K562 (cell line): ENCODE data around the gene COMMD1. TPM values are rescaled to one million over a fixed set of nuclear protein-coding genes. Genes with fewer than 3 reads are reported as not detected.

Source experiments
- ATAC-seq: fragments of 200-7000 bp; cut with Tn5 transposase; 3 replicates; pipeline ENCODE4 v1.9.1; 2020; ENCODE audit warnings: moderate library complexity
- BruUV-seq: library from RNA; stranded (reverse); fragments of 400-500 nt; replicated peaks from 2 replicates; lab custom pipeline; 2021; lab: Mats Ljungman, UMichigan
- CTCF ChIA-PET: fragments of 300-600 bp; formaldehyde crosslinking; extraction: SDS; loops from one replicate; lab custom pipeline; 2021; ENCODE audit warnings: low intra/inter-chr PET ratio; lab: Yijun Ruan, JAX
- POLR2A ChIA-PET: fragments of 300-600, 350-650 bp; sonication (Branson Sonifier 250); formaldehyde crosslinking; extraction: SDS; loops from one replicate; lab custom pipeline; 2021; ENCODE audit warnings: antibody characterized with exemption, inconsistent platforms; lab: Yijun Ruan, JAX
- DNase-seq, 4 experiments: peaks; one replicate each; pipeline versions ENCODE4 v3.0.0 to v3.0.0-alpha.2; 2011 to 2018; ENCODE audit warnings: low spot score in 3 of 4, mixed read lengths in 3 of 4; ENCODE audit errors: extremely low read depth in 1 of 4
- FAIRE-seq: peaks from 2 replicates; lab custom pipeline; 2011; peaks lifted over from hg19 to GRCh38; lab: Jason Lieb, UNC
- H2AFZ ChIP-seq: 2 replicates; pipeline ENCODE4 v1.6.0; 2011; ENCODE audit warnings: low read depth, low read length, control low read depth, inconsistent platforms
- H3K27ac ChIP-seq: fragments of 200-600 bp; 3 replicates; pipeline ENCODE4 v1.8.0; 2011; ENCODE audit warnings: low read depth, mild to moderate bottlenecking, control low read depth, inconsistent platforms, low read length, moderate library complexity, mixed read lengths; ENCODE audit errors: extremely low read depth
- H3K27me3 ChIP-seq, 2 experiments: fragments of 300-600 bp in 1 of 2; 2 replicates in 1 of 2; 3 replicates in 1 of 2; pipeline versions ENCODE4 v1.6.0 to v1.8.0; 2011; ENCODE audit warnings: inconsistent platforms in 2 of 2, low read length in 2 of 2, mild to moderate bottlenecking in 1 of 2, mixed read lengths in 1 of 2, moderate library complexity in 1 of 2; ENCODE audit not compliant: control insufficient read depth in 2 of 2, insufficient read depth in 2 of 2
- H3K36me3 ChIP-seq: fragments of 300-600 bp; 3 replicates; pipeline ENCODE4 v1.8.0; 2011; ENCODE audit warnings: mild to moderate bottlenecking, low read length, inconsistent platforms; ENCODE audit not compliant: control insufficient read depth, insufficient read depth
- H3K4me1 ChIP-seq, 2 experiments: fragments of 200-600 bp in 1 of 2; replicated peaks in 1 of 2; 2 replicates in 1 of 2; 3 replicates in 1 of 2; pipeline versions ENCODE4 v1.5.1 to v1.8.0; 2011; ENCODE audit warnings: inconsistent platforms in 2 of 2, low read length in 2 of 2, mild to moderate bottlenecking in 1 of 2, mixed read lengths in 1 of 2, moderate library complexity in 1 of 2; ENCODE audit not compliant: control insufficient read depth in 2 of 2, insufficient read depth in 2 of 2
- H3K4me2 ChIP-seq: 2 replicates; pipeline ENCODE4 v1.6.1; 2011; ENCODE audit warnings: low read length, control low read depth, inconsistent platforms, mixed read lengths; ENCODE audit not compliant: insufficient read depth
- H3K4me3 ChIP-seq: fragments of 200-600 bp; sonication (generic), shearing (Covaris generic); 2 replicates; pipeline ENCODE4 v1.5.1; 2016; ENCODE audit warnings: control low read depth, inconsistent platforms
- H3K79me2 ChIP-seq: fragments of 200-600 bp; 3 replicates; pipeline ENCODE4 v1.8.0; 2011; ENCODE audit warnings: low read length, inconsistent platforms; ENCODE audit not compliant: control insufficient read depth, insufficient read depth
- H3K9ac ChIP-seq, 2 experiments: 2 replicates each; pipeline versions ENCODE4 v1.6.0 to v1.6.1; 2011; ENCODE audit warnings: low read depth in 2 of 2, low read length in 2 of 2, control low read depth in 1 of 2, inconsistent platforms in 1 of 2, mild to moderate bottlenecking in 1 of 2, mixed read lengths in 1 of 2; ENCODE audit not compliant: insufficient read depth in 1 of 2
- H3K9me1 ChIP-seq: one replicate; pipeline ENCODE4 v1.6.0; 2011; ENCODE audit warnings: inconsistent platforms, mild to moderate bottlenecking, low read length, moderate library complexity; ENCODE audit not compliant: control insufficient read depth, insufficient read depth
- H3K9me3 ChIP-seq: replicated peaks from 2 replicates; pipeline ENCODE4 v1.5.1; 2011; ENCODE audit warnings: low read depth, low read length, inconsistent platforms; ENCODE audit not compliant: control insufficient read depth, insufficient read depth
- H4K20me1 ChIP-seq: replicated peaks from 2 replicates; pipeline ENCODE4 v1.6.1; 2011; ENCODE audit warnings: low read length, inconsistent platforms, mixed read lengths; ENCODE audit not compliant: control insufficient read depth, insufficient read depth
- MAX ChIP-seq: sonication (generic); formaldehyde crosslinking; IDR thresholded peaks from 2 replicates; pipeline ENCODE4 v1.9.0; 2022; ENCODE audit warnings: mild to moderate bottlenecking, missing genetic modification reagents
- MEF2A ChIP-seq: IDR thresholded peaks from 2 replicates; pipeline ENCODE4 v1.6.1; 2011; ENCODE audit warnings: low read depth, mild to moderate bottlenecking, low read length, moderate library complexity; ENCODE audit not compliant: control insufficient read depth
- NR2C1 ChIP-seq, 2 experiments: fragments of 450-650 bp; IDR thresholded peaks; 2 replicates each; pipeline ENCODE4 v1.6.1; 2017; ENCODE audit warnings: mild to moderate bottlenecking in 2 of 2, antibody characterized with exemption in 1 of 2, inconsistent platforms in 1 of 2, missing compliant biosample characterization in 1 of 2, missing genetic modification characterization in 1 of 2
- SOX6 ChIP-seq: fragments of 450-650 bp; IDR thresholded peaks from 2 replicates; pipeline ENCODE4 v1.6.1; 2014; ENCODE audit warnings: mild to moderate bottlenecking
- WGBS: fragments of 100-300 bp; shearing (Covaris generic); methylation state at CpG from one replicate; pipeline ENCODE4 v1.1.6; 2016; ENCODE audit warnings: low coverage, mixed read lengths; ENCODE audit not compliant: insufficient coverage; ENCODE audit errors: missing lambda C conversion rate; 5-methylcytosine and 5-hydroxymethylcytosine counted together
- in situ Hi-C: fragments of 300-500 bp; cut with MboI; formaldehyde crosslinking; loops from 4 replicates; pipeline ENCODE4 v1.15.0; 2018; ENCODE audit warnings: inconsistent platforms, mixed read lengths
- intact Hi-C: fragments of 100-400 bp; cut with micrococcal nuclease; formaldehyde crosslinking; loops from 2 replicates; pipeline ENCODE4 v1.14.2; 2022
- polyA plus RNA-seq, 8 experiments: library from polyadenylated mRNA; depleted of rRNA in 4 of 8; stranded (reverse) in 5 of 8; unstranded in 3 of 8; fragments of >200 nt; fragmentation: Nextera tagmentation in 2 of 8; fragmentation: Illumina TruSeq in 1 of 8; extraction: Ambion mirVana in 2 of 8; extraction: Trizol in 1 of 8; gene quantifications; 2 replicates each; pipeline versions ENCODE4 v1.2.1 to v1.2.3, GENCODE V29; 2011 to 2014; ENCODE audit warnings: inconsistent platforms in 1 of 8, missing spikeins in 1 of 8
- total RNA-seq, 7 experiments: library from RNA; depleted of rRNA in 6 of 7; stranded (reverse); fragments of >200 nt in 6 of 7; fragmentation: Illumina TruSeq in 2 of 7; extraction: Trizol in 2 of 7; gene quantifications; 2 replicates each; pipeline versions ENCODE4 v1.2.1 to v1.2.3, GENCODE V29; 2011 to 2021; ENCODE audit warnings: low replicate concordance in 1 of 7
- TF ChIP-seq, protein P1 (sequence below), 2 experiments: fragments of 450-650 bp in 1 of 2; sonication (generic) in 1 of 2; formaldehyde crosslinking in 1 of 2; IDR thresholded peaks; 2 replicates each; pipeline versions ENCODE4 v1.7.1 to v1.9.0; 2016 to 2022; ENCODE audit warnings: inconsistent platforms in 1 of 2, mild to moderate bottlenecking in 1 of 2, missing genetic modification reagents in 1 of 2

Gene COMMD1
- total and polyA plus RNA-seq, 9 of the 15 experiments (the other 6 are each of a cell fraction or from before 2014, with no cell fraction given), result 14.4 to 77.0 (median 21.4) TPM

DNA sequence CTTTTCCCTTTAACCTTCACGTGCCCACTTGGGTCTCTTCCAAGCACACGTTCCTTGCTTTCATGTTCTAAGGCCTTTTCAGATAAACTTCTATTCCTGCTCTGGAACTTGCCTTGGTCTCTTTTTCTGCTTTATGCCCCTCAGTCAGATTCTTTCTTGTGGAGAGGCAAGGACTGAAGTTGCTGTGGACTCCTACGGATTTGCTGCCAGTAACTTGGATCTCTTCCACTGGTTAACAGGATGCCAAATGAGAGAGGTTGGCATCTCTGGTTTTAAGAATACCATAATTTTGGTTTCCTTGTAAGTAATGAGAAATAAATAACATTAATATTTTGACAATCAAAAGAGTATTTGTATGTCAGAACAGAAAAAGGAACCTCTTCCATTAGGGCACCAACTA is 33.0 kb downstream of the COMMD1 start:
- Histone ChIP-seq H3K79me2 (no peaks in the 10 kb centered on the region), H3K4me3 (no peak overlapping the region)
- intact Hi-C loops, result no loop called here
- ATAC-seq, result no peak
- no peak for TF ChIP-seq NR2C1 (IDR thresholded peaks at IDR 0.05)
- TF ChIP-seq NR2C1 (tag; IDR thresholded peaks at IDR 0.05), result peak; percentile 64; the same call in 1 of the 2 replicates
- TF ChIP-seq SOX6, result no peak
- TF ChIP-seq, all 486 proteins: peak for 1
- no TSS peak for BruUV-seq
- in situ Hi-C loops, result no loop called here
- Histone ChIP-seq H2AFZ (no peak overlapping the region), H3K4me1 (no peaks in the 10 kb centered on the region), H3K9me3 (no peaks in the 10 kb centered on the region), H3K27me3 (no peaks in the 10 kb centered on the region), H3K9me1 (no peaks in the 10 kb centered on the region), H3K4me2 (no peak overlapping the region), H3K27ac (no peak overlapping the region), H3K9ac (no peak overlapping the region), H4K20me1 (no peaks in the 10 kb centered on the region), H3K36me3 (no peaks in the 10 kb centered on the region)
- CTCF ChIA-PET, result no interaction called here
- POLR2A ChIA-PET, result no interaction called here
- FAIRE-seq, result no peak
- no peak for DNase-seq
- WGBS, result 40% methylated on average over 3 of the region's 3 CpGs

- Histone ChIP-seq H3K27me3 (no peaks in the 10 kb centered on the region), H3K4me1 (no peaks in the 10 kb centered on the region), H3K9me1 (no peaks in the 10 kb centered on the region), H3K27ac (no peak overlapping the region), H4K20me1 (no peaks in the 10 kb centered on the region), H3K4me3 (no peak overlapping the region), H3K79me2 (no peaks in the 10 kb centered on the region), H2AFZ (no peak overlapping the region), H3K9me3 (no peaks in the 10 kb centered on the region), H3K4me2 (no peak overlapping the region), H3K9ac (no peak overlapping the region), H3K36me3 (no peaks in the 10 kb centered on the region)
- no peak for FAIRE-seq
- in situ Hi-C loops, result no loop called here
- ChIA-PET CTCF (no interaction called here), POLR2A (interaction anchor here (0.7 kb wide), 1 partner anchor 10 kb away, joined by 3 read pairs; no protein-coding TSS in a partner anchor)
- BruUV-seq, result no TSS peak
- no peak for ATAC-seq
- WGBS, result 90% methylated on average over 1 of the region's 2 CpGs
- DNase-seq, result no peak
- intact Hi-C loops, result no loop called here
- TF ChIP-seq, protein P1, sequence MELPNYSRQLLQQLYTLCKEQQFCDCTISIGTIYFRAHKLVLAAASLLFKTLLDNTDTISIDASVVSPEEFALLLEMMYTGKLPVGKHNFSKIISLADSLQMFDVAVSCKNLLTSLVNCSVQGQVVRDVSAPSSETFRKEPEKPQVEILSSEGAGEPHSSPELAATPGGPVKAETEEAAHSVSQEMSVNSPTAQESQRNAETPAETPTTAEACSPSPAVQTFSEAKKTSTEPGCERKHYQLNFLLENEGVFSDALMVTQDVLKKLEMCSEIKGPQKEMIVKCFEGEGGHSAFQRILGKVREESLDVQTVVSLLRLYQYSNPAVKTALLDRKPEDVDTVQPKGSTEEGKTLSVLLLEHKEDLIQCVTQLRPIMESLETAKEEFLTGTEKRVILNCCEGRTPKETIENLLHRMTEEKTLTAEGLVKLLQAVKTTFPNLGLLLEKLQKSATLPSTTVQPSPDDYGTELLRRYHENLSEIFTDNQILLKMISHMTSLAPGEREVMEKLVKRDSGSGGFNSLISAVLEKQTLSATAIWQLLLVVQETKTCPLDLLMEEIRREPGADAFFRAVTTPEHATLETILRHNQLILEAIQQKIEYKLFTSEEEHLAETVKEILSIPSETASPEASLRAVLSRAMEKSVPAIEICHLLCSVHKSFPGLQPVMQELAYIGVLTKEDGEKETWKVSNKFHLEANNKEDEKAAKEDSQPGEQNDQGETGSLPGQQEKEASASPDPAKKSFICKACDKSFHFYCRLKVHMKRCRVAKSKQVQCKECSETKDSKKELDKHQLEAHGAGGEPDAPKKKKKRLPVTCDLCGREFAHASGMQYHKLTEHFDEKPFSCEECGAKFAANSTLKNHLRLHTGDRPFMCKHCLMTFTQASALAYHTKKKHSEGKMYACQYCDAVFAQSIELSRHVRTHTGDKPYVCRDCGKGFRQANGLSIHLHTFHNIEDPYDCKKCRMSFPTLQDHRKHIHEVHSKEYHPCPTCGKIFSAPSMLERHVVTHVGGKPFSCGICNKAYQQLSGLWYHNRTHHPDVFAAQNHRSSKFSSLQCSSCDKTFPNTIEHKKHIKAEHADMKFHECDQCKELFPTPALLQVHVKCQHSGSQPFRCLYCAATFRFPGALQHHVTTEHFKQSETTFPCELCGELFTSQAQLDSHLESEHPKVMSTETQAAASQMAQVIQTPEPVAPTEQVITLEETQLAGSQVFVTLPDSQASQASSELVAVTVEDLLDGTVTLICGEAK (IDR thresholded peaks at IDR 0.05), result no peak
- TF ChIP-seq, protein P1 (CRISPR knock-in tag; IDR thresholded peaks at IDR 0.05), result no peak
- TF ChIP-seq MAX (CRISPR knock-in tag) (no peak), MEF2A (no peak)
These were observed 37.8 kb downstream of the COMMD1 start for GRCh38 chr2:61943251-61943650.
